ENCODE measurements around the gene EPAS1. TPM values are rescaled to one million over a fixed set of nuclear protein-coding genes. Genes with fewer than 3 reads are reported as not detected.

Gene EPAS1
- total RNA-seq, 1 donor from 2014 or later = 1,738 TPM

GRCh38 chr2:46303233-46303632 lies 6.0 kb downstream of the EPAS1 start:
- H3K27me3 ChIP-seq = no peaks in the 10 kb centered on the region
- intact Hi-C loops (cut with DNase I) = no loop called here
- H3K4me3 ChIP-seq = peak overlapping the region in 1 of 2 donors; percentile 26
- no peaks in the 10 kb centered on the region for H3K36me3 ChIP-seq
- TF ChIP-seq, protein P1, sequence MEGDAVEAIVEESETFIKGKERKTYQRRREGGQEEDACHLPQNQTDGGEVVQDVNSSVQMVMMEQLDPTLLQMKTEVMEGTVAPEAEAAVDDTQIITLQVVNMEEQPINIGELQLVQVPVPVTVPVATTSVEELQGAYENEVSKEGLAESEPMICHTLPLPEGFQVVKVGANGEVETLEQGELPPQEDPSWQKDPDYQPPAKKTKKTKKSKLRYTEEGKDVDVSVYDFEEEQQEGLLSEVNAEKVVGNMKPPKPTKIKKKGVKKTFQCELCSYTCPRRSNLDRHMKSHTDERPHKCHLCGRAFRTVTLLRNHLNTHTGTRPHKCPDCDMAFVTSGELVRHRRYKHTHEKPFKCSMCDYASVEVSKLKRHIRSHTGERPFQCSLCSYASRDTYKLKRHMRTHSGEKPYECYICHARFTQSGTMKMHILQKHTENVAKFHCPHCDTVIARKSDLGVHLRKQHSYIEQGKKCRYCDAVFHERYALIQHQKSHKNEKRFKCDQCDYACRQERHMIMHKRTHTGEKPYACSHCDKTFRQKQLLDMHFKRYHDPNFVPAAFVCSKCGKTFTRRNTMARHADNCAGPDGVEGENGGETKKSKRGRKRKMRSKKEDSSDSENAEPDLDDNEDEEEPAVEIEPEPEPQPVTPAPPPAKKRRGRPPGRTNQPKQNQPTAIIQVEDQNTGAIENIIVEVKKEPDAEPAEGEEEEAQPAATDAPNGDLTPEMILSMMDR (IDR thresholded peaks at IDR 0.05) = no peak
- peaks cover 22 to 60% of the 10 kb centered on the region in 2 donors for H3K4me1 ChIP-seq
- no peak for DNase-seq (ENCODE audit: low spot score in 2 of 2)
- peak overlapping the region; percentile 5 to 46 for H3K27ac ChIP-seq
- H3K9me3 ChIP-seq = no peaks in the 10 kb centered on the region

GRCh38 chr2:46303822-46304221 lies 6.6 kb downstream of the EPAS1 start:
- DNase-seq (ENCODE audit: low spot score in 2 of 2) = no peak
- Histone ChIP-seq H3K9me3 (no peaks in the 10 kb centered on the region), H3K27me3 (no peaks in the 10 kb centered on the region), H3K36me3 (no peaks in the 10 kb centered on the region), H3K4me1 (peaks cover 23 to 65% of the 10 kb centered on the region in 2 donors), H3K4me3 (peak overlapping the region in 1 of 2 donors; percentile 26), H3K27ac (peak overlapping the region; percentile 5 to 46)
- TF ChIP-seq, protein P1 (IDR thresholded peaks at IDR 0.05) = no peak
- intact Hi-C loops (cut with DNase I) = no loop called here

GRCh38 chr2:46304635-46305034 lies 7.4 kb downstream of the EPAS1 start:
- no peaks in the 10 kb centered on the region for H3K36me3 ChIP-seq
- H3K27me3 ChIP-seq = no peaks in the 10 kb centered on the region
- intact Hi-C loops (cut with DNase I) = no loop called here
- H3K9me3 ChIP-seq = no peaks in the 10 kb centered on the region
- H3K4me3 ChIP-seq = no peak overlapping the region
- peaks cover 24 to 70% of the 10 kb centered on the region in 2 donors for H3K4me1 ChIP-seq
- TF ChIP-seq, protein P1 (IDR thresholded peaks at IDR 0.05) = no peak
- H3K27ac ChIP-seq = peak overlapping the region; percentile 71 to 95
- DNase-seq (ENCODE audit: low spot score in 2 of 2) = no peak

DNA sequence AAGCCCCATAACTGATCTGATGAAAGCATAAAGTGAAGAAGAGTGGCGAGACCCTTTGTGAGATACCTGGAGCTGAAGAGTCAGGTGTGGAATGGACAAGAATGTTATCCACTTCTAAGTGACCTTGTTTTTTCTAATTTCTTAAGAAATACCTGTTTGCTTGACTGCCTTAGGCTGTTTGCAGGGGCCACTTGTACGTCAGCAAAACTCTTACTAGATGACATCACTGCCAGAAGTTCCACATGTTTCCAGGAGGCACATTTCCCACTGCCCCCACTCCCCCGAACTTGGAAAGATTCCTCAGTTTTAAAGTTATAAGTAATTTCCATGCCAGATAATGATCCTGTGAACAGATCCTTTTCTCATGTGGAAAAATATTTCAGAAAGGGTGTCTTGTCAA lies 8.0 kb downstream of the EPAS1 start:
- no peaks in the 10 kb centered on the region for H3K27me3 ChIP-seq
- intact Hi-C loops (cut with DNase I) = no loop called here
- H3K27ac ChIP-seq = peak overlapping the region; percentile 71 to 95
- TF ChIP-seq, protein P1 (IDR thresholded peaks at IDR 0.05) = no peak
- no peak for DNase-seq (ENCODE audit: low spot score in 2 of 2)
- H3K4me3 ChIP-seq = no peak overlapping the region
- H3K36me3 ChIP-seq = no peaks in the 10 kb centered on the region
- H3K9me3 ChIP-seq = no peaks in the 10 kb centered on the region
- H3K4me1 ChIP-seq = peaks cover 24 to 74% of the 10 kb centered on the region in 2 donors

DNA sequence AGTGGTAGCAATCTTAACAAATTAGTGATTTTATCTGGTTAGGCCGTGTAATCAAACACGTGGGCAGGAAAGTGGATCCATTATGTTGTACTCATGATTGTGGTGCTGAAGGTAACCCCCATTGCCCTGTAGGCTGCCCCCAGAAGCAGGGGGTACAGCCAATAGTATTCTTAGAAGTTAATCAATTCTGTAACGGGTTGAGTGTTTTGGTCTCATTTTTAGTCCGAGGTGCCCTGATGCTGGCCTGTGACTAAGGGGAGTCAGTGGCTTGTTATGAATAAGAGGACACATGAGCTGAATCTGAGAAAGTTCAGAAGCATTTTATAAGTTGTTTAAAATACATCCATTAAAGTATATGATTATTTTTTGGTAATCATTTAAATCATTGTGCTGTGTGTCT lies 8.6 kb downstream of the EPAS1 start:
- TF ChIP-seq, protein P1 (IDR thresholded peaks at IDR 0.05) = no peak
- H3K36me3 ChIP-seq = no peaks in the 10 kb centered on the region
- no peaks in the 10 kb centered on the region for H3K9me3 ChIP-seq
- no peaks in the 10 kb centered on the region for H3K27me3 ChIP-seq
- no peak for DNase-seq (ENCODE audit: low spot score in 2 of 2)
- H3K4me3 ChIP-seq = no peak overlapping the region
- peak overlapping the region; percentile 71 to 95 for H3K27ac ChIP-seq
- H3K4me1 ChIP-seq = peaks cover 24 to 72% of the 10 kb centered on the region in 2 donors
- intact Hi-C loops (cut with DNase I) = no loop called here

GRCh38 chr2:46306330-46306751 lies 9.1 kb downstream of the EPAS1 start:
- TF ChIP-seq, protein P1 (IDR thresholded peaks at IDR 0.05) = no peak
- H3K27ac ChIP-seq = peak overlapping the region; percentile 71 to 95
- peaks cover 29 to 72% of the 10 kb centered on the region in 2 donors for H3K4me1 ChIP-seq
- DNase-seq (ENCODE audit: low spot score in 2 of 2) = no peak
- intact Hi-C loops (cut with DNase I) = no loop called here
- H3K36me3 ChIP-seq = no peaks in the 10 kb centered on the region
- no peak overlapping the region for H3K4me3 ChIP-seq
- H3K27me3 ChIP-seq = no peaks in the 10 kb centered on the region
- H3K9me3 ChIP-seq = no peaks in the 10 kb centered on the region
